ENCODE data around the gene NAV3. TPM values are rescaled to one million over a fixed set of nuclear protein-coding genes. Genes with fewer than 3 reads are reported as not detected.

The NAV3 gene
- total and polyA plus RNA-seq, 9 of the 15 experiments (the other 6 are each of a cell fraction or from before 2014, with no cell fraction given): 0.04 TPM; not detected in 8

DNA sequence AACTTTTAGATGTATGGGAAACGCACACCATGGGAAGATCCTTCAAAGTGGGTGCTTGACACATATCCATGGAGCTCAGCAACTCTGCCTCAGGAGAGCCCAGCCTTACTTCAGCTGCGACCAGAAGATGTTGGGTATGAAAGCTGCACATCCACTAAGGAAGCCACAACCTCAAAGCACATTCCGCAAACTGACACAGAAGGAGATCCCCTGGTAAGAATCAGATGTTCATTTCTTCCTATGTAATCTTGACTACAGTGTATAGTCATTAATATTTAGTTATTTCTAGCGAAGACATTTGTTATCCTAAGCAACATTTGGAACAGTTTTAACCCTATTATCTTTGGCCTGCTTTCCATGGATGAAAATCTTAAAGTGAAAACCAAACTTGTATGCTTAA, 374.2 kb downstream of the NAV3 start:
- no TSS peak for BruUV-seq (replicated peaks)

More for the DNA sequence above, 374.2 kb downstream of the NAV3 start:
- Histone ChIP-seq H3K4me3 (no peak overlapping the region), H3K4me2 (ENCODE audit: insufficient read depth, low read length) (no peak overlapping the region), H3K27me3 (ENCODE audit: control insufficient read depth in 2 of 2, insufficient read depth in 2 of 2, low read length in 2 of 2) (no peaks in the 10 kb centered on the region), H3K36me3 (ENCODE audit: control insufficient read depth, insufficient read depth, low read length) (no peaks in the 10 kb centered on the region), H3K9ac (ENCODE audit: insufficient read depth in 1 of 2, low read depth in 2 of 2, low read length in 2 of 2) (no peak overlapping the region), H3K4me1 (replicated peaks in 1 of 2; ENCODE audit: control insufficient read depth in 2 of 2, insufficient read depth in 2 of 2, low read length in 2 of 2) (no peaks in the 10 kb centered on the region), H3K27ac (ENCODE audit: extremely low read depth, low read depth, low read length) (no peak overlapping the region), H3K9me3 (replicated peaks; ENCODE audit: control insufficient read depth, insufficient read depth, low read depth, low read length) (no peaks in the 10 kb centered on the region), H2AFZ (ENCODE audit: low read depth, low read length) (no peak overlapping the region), H4K20me1 (replicated peaks; ENCODE audit: control insufficient read depth, insufficient read depth, low read length) (no peaks in the 10 kb centered on the region), H3K9me1 (ENCODE audit: control insufficient read depth, insufficient read depth, low read length) (no peaks in the 10 kb centered on the region), H3K79me2 (ENCODE audit: control insufficient read depth, insufficient read depth, low read length) (no peaks in the 10 kb centered on the region)
- no peak for ATAC-seq
- TF ChIP-seq, protein P1, sequence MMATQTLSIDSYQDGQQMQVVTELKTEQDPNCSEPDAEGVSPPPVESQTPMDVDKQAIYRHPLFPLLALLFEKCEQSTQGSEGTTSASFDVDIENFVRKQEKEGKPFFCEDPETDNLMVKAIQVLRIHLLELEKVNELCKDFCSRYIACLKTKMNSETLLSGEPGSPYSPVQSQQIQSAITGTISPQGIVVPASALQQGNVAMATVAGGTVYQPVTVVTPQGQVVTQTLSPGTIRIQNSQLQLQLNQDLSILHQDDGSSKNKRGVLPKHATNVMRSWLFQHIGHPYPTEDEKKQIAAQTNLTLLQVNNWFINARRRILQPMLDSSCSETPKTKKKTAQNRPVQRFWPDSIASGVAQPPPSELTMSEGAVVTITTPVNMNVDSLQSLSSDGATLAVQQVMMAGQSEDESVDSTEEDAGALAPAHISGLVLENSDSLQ (IDR thresholded peaks at IDR 0.05): no peak
- TF ChIP-seq, protein P2, sequence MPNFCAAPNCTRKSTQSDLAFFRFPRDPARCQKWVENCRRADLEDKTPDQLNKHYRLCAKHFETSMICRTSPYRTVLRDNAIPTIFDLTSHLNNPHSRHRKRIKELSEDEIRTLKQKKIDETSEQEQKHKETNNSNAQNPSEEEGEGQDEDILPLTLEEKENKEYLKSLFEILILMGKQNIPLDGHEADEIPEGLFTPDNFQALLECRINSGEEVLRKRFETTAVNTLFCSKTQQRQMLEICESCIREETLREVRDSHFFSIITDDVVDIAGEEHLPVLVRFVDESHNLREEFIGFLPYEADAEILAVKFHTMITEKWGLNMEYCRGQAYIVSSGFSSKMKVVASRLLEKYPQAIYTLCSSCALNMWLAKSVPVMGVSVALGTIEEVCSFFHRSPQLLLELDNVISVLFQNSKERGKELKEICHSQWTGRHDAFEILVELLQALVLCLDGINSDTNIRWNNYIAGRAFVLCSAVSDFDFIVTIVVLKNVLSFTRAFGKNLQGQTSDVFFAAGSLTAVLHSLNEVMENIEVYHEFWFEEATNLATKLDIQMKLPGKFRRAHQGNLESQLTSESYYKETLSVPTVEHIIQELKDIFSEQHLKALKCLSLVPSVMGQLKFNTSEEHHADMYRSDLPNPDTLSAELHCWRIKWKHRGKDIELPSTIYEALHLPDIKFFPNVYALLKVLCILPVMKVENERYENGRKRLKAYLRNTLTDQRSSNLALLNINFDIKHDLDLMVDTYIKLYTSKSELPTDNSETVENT (CRISPR knock-in tag; IDR thresholded peaks at IDR 0.05): no peak
- TF ChIP-seq, protein P3, sequence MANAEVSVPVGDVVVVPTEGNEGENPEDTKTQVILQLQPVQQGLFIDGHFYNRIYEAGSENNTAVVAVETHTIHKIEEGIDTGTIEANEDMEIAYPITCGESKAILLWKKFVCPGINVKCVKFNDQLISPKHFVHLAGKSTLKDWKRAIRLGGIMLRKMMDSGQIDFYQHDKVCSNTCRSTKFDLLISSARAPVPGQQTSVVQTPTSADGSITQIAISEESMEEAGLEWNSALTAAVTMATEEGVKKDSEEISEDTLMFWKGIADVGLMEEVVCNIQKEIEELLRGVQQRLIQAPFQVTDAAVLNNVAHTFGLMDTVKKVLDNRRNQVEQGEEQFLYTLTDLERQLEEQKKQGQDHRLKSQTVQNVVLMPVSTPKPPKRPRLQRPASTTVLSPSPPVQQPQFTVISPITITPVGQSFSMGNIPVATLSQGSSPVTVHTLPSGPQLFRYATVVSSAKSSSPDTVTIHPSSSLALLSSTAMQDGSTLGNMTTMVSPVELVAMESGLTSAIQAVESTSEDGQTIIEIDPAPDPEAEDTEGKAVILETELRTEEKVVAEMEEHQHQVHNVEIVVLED (CRISPR knock-in tag; IDR thresholded peaks at IDR 0.05): no peak
- TF ChIP-seq ZNF707 (CRISPR knock-in tag; conservative IDR thresholded peaks at IDR 0.05): no peak
- TF ChIP-seq ZNF830 (CRISPR knock-in tag; IDR thresholded peaks at IDR 0.05): no peak
- no peak for TF ChIP-seq ZNF583 (CRISPR knock-in tag; IDR thresholded peaks at IDR 0.05)
- no peak for TF ChIP-seq SIN3B (IDR thresholded peaks at IDR 0.05; ENCODE audit: low read depth)
- TF ChIP-seq, protein P4, sequence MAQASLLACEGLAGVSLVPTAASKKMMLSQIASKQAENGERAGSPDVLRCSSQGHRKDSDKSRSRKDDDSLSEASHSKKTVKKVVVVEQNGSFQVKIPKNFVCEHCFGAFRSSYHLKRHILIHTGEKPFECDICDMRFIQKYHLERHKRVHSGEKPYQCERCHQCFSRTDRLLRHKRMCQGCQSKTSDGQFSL (CRISPR knock-in tag; IDR thresholded peaks at IDR 0.05): no peak
- TF ChIP-seq, protein P4 (tag; IDR thresholded peaks at IDR 0.05): no peak
- no peak for TF ChIP-seq ZNF764 (CRISPR knock-in tag; IDR thresholded peaks at IDR 0.05; ENCODE audit: low read depth)
- no peak for TF ChIP-seq MYNN (IDR thresholded peaks at IDR 0.05)
- TF ChIP-seq MYNN (CRISPR knock-in tag; IDR thresholded peaks at IDR 0.05): no peak
- no peak for TF ChIP-seq ZNF239 (CRISPR knock-in tag; IDR thresholded peaks at IDR 0.05)
- TF ChIP-seq SMARCE1 (IDR thresholded peaks at IDR 0.05): no peak
- in situ Hi-C loops (cut with MboI): no loop called here
- ChIA-PET CTCF (ENCODE audit: low intra/inter-chr PET ratio) (no interaction called here), POLR2A (no interaction called here)
- no peak for FAIRE-seq
- WGBS (ENCODE audit: insufficient coverage, low coverage, missing lambda C conversion rate): 0% methylated on average over 4 of the region's 4 CpGs
- intact Hi-C loops (cut with micrococcal nuclease): no loop called here
- DNase-seq (ENCODE audit: extremely low read depth in 1 of 4, low spot score in 3 of 4): no peak
